GOT3 (cell line): Measurements from ENCODE around the gene MRPL1.

Source experiments
- DNase-seq: peaks from one replicate; lab custom pipeline; 2025; ENCODE audit warnings: mixed read lengths; lab: John Stamatoyannopoulos, UW

Gene MRPL1

DNA sequence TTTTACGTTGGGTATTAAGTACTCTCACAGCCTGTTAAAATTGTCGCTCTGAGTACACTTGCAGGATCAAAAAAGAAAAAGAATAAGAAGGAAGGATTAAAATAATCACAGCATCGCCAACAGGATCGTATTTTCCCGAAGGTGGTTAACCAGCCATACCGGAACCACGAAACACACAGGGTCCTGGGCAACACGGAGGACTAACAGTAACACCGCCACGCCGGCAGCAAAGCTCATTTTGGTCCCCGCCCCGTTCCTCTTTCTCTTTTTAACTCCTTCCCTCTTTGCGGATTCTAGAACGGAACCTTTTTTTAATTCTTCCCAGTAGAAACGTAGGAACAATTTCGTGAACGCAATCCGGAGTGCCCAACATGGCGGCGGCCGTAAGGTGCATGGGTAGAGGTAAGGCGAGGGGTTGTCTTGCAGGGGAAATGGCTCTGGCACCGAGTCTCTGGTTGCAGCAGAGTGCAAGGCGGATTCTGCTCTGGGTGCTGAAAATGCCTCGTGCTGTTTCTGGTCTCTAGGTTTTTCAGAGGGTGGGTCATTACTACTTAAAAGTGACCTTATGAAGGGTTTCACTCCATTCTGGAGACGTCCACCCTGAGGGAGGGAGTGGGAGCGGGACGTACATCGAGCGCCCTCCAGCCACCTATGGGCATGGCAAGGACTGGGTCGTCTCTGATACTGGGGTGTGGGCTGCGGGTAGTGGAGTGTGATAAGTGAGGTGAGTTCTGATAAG is at the start of gene MRPL1:
Gene MRPL1, plus strand, starts transcription at position 353 of the 739 bp plus-strand sequence. Its CDS starts 19 bp downstream, at position 372.
- peak; percentile 51 for DNase-seq

DNA sequence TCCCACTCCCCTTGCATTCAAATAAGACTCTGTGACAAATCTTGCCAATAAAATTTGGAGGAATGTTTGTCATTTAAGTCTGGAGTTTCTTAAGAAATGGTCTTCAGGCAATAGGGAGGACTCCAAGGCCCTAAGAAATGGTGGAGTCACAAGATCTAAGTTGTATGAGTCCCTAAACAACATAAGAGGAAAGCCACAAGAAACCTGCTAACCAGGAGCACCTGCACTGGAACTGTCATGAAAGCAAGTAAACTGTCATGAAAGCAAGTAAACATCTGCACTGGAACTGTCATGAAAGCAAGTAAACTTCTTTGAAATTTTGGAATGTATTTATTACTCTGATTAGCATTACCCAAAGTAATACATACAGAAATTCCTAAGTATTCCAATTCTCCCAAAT is 47.0 kb upstream of the MRPL1 start:
- no peak for DNase-seq

DNA sequence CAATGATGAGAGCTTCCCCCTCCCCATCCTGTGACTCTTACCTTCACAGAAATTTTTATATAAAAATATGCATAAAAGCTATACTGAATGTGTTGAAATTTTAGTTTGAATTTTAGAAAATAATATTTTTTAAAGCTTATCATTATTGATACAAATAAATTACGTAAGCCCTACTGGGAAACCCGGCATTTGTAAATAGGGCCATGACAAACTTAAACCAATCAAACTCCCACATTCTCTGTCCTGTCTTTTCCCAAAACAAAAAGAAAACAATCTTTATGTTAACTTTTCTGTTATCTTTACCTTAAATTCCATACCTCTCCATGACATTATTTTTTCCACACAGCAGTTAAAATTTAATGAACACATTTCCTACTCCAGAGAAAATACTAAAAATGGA is 46.1 kb upstream of the MRPL1 start:
- no peak for DNase-seq

DNA sequence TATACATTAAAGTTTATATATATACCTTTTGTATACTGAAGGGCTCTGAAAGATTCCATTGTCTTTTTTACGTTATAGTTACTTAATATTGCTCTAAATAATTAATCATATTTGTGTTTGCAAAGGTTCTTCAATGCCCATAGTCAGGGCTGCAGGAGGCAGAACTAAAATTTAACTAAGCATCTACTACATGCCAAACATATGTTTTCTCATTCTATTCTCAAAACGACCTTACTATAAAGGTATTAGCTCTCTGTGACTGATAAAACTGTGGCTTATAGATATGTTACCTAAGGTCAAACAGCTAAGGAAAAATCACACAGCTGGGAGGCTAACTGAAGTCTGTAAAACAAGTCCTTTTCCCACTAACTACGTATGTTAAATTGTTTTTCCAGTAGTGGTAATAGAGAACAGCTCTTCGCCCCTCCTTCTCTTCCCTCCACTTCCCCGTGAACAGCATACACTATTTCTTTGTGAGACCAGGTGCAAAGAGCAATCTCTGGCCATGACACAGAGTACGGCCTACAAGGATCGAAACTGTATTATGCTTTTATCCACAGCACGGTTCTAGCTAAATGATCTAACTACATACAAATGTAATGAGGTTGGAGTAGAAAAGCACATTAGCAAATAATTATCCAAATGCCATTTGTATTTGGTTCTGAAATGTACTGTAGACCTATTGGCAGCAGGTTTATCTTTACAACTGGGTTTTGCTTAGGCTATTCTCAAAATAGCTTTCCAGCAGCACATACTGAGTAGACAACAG is 45.1 kb upstream of the MRPL1 start:
- no peak for DNase-seq

DNA sequence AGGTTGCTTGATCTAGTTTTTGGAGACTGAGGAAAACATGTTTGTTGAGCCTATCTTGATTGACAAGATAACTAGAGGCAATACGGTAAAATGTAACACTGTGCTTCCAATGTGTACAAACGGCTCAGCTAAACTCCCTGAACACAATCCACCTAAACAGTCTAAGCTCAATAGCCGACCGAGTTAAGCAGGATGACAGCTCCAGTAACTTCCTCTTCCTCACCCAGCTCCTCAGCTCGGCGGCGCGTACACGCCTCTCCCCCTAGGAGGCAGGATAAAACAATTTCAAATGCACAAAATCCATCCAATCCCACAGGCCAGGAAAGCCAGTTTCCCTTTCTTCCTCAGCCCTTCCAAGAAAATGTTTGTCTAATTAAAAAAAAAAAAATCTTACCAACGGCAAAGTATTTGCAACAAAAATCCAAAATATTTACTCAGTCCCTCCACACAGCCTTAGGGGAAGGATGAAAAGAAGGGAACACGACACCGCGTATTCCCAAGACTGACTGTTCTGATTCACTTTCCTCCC is 44.5 kb upstream of the MRPL1 start:
- no peak for DNase-seq

DNA sequence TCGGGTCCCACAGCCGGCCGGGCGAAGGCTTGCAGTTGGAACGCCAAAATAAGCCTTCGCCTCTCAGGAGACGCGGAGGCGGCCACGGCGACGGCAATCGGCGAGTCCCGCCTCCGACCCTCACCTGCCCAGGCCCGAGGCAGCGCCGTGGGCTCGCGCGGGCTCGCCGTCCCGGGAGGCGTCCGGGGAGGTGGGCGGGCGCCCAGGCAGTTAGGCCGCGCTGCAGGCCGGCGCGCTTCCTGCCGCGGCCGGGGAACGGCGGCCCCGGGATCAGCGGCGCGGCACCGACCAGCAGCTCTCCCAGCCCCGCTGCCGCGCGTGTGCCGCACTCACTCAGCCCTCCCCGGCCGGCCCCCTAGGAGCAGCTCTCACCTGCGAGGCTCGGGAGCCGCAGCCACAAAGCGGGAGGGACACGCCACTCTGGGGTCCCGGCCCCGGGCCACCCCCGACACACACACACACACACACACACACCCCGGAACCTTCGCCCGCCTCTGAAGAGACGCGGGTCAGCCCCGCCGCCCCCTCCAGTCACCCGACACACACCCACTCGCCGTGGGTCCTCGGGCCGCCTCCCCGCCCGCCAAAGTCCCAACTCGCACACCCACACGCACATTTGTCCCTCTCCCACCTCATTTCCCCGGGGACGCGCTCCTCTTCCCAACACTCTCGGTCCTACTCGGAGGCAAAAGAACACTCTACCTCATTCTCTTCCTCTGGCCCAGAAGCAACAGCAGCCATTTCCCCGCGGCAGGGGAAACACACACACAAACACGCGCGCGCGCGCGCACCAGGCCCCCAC is 43.8 kb upstream of the MRPL1 start, which contains the start of gene CNOT6L:
Gene CNOT6L, minus strand, starts transcription at position 767 of the 802 bp plus-strand sequence. Its CDS starts 60 bp downstream, at position 707.
- DNase-seq = peak; percentile 15

DNA sequence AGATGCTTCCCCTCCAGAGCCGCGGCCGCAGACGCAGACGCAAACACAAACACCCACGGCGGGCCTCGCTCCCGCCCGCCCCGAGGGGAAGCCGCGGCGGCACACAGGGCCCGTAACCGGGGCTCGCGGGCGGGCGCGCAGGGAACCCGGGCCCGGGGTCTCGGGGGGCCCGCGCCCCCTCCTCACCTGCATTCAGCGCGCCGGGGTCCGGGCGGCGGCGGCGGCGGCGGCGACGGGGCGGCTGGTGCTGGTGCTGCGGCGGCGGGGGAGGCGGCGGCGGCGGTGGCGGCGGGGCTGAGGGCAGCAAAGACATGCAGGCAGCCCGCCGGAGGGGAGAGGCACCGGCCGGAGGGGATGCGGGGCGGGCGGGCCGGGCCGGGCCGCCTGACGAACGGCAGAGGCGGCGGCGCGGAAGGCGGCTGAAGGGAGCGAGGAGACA is 43.2 kb upstream of the MRPL1 start:
- DNase-seq = no peak

DNA sequence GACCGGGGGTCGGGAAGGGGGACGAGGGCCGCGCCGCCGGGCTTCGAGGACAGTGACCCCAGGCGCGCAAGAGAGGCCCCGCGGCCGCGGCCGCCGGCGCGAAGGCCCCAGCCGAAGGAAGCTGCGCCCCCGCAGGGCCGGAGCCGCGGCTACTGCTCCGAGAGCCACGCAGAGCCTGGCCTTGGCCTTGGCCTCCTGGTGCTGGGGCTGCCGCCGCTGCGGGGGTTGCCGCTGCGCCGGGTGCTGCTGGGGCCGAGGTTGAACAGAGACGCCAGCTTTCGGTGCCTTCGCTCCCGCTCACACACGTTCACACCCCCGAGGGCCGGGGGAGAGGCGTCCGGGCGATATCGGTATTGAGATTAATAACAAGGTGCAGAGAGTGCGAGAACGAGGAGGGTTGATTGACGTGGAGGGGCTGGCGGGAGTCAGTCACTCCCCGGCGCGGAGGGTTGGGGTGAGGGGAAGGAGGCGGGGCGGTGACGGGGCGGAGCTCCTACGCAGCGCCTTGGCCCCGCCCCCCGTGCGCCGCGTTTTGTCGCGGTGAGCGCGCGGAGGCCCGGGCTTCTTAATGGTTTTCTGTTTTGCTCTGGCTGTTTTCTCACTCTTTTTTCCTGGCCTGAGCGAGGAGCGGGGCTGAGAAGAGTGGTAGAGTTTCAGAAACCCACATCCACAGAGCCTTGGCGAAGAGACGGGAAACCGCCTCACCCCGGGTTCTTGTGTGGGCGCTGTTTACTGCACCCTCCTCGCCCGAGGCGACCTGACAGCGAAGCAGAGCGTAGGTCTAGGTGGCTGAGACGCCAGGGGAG is 42.6 kb upstream of the MRPL1 start:
- peak; percentile 75 for DNase-seq

DNA sequence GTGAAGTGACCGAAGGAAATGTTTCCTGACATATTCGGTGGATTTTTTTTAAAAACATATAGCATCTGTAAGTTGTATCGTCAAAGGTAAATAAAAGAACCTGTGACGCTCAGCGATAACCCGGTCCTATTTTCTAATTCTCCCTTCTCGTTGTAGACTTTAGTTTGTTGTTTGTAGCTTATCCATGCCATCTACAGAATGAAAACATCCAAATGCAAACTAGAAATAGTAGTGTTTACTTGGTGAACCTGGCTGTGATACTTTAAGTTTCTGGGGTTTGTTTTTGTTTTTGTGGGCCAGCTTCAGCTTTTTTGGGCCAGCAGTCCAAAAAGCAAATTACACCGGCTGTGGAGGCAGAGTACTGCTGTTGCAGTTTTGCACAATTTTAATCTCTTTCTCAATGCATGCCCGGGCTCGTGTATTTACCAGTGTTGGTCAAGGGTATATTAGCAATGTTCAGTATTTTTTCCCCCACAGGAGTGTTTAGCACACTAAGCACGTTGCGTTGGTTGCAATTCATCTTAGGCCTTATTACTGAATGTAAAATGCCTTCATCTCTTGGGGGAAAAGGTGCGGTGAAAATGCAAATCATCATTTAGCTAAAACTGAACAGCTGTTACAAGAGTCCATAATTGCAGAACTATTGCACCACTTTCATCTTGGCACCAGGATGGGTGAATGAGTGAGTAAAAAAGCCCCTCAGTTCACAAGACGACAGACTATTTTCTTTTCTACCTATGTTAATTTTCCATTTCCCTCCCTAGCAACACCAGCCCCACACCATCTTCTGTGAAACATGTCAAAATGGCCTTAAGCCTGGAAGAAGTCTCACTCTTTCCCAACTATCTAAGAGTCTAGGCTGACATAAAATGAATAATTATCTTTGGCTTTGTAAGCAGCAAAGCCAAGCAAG is 41.7 kb upstream of the MRPL1 start:
- DNase-seq = no peak

DNA sequence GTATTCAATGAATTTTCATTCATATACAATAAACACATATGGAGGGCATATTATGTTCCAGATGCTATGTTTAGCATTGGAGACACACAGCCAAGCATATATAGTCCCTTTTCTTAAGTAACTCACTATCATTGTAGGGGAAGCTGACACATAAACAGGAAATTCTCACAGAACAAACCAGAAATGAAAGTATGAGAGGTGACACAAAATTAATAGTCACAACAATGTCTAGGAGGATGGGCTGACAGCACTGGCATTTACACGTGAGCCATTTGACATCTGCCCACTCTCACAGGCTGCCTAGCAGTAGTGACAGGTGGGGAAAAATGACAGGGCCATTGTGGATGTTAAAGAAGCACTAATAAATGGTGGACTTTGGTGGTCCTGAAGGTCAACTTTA is 40.9 kb upstream of the MRPL1 start:
- DNase-seq = no peak

DNA sequence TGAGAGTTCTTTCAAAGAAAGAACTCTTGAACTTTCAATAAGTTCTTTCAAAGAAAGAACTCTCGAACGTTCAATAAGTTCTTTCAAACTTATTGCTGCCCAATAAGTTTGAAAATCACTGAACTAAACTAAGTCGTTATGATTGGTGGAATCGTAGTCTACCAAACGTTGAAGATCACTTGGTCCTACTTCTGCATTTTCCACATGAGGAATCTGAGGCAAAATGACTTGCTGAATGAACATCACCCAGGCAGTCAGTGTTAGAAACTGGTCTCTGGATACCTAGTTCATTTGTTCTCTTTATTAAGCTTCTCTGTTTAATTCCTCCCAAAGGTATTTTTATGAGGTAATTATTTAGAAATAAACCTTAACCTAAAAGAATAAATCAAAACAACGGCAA is 36.4 kb upstream of the MRPL1 start:
- DNase-seq = no peak

DNA sequence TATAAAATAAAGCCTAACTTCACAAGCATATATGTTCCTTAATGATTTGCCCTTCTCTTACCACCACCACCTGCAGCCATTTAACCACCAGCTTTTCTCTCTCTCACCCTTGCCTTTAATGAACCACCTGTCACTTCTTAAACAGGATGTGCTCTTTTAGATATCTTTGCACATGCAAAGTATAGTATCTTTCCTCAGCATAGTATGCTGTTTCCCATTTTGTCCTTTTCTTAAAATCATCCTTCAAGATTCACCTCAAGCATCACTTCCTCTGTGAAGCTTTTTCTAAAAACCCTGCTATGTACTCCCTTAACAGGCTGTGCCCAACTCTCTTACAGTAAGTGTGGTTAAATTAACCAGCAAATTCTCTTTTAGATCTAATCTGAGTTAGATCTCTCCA is 35.3 kb upstream of the MRPL1 start:
- no peak for DNase-seq

DNA sequence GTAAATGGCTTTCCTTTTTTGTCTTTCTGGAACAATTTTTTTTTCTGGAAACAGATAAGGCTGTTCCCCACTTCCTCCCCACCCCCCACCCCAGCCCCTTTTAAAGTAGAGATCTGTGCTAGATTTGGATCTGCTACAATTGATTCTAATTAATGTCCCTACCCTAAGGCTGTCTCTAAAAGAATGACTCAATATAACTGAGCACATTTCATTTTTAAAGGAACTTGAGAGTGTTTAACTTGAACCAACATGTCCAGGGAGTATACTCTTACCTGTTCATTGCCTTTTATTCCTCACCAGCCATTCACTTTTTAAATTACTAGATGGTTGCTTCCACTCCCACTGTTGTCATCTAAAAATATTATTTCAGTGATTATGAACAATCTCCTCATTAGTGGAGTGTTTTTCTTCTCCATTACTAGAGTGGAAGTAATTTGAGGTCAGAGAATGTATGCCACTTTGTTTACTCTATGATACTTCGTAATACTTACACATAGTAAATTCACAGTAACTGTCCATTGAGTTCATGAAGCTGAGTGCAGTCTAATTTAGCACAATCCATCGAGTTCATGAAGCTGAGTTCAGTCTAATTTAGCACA is 29.4 kb upstream of the MRPL1 start:
- no peak for DNase-seq

DNA sequence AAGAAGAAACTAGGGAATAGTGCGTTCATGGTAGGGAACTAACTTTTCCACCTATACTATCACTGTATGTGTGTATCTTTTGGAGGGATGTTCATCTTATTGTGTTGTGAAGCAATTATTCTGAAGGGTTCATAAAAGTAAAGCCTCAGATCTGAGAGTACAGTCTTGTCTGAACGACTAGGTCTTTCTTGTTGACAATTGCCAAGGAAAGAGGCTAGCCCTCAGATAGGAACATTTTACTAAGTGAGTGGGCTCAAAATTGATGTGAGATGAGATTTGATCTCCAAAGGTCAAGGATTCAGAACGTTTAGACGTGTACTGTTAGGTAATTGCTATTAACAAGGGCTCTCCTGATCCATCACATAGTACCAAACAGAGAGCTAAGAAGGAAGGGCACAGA is 28.2 kb upstream of the MRPL1 start:
- DNase-seq = no peak

DNA sequence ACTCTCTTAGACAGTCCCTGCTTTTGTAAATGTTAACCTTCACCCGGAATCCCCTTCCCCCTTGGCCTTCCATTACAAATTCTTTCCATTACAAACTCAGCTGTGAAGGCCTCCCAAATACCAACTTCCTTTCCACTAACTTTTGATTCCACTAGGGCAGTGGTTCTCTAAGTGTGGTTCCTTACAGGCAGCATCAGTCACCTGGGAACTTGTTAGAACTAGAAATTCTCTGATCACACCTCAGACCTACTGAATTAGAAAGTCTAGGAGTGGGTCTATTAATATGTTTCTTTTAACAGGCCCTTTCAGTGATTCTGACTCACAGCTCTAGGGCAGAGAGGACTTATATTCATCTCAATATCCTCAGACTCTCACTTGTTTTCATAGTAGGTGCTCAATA is 19.0 kb upstream of the MRPL1 start:
- no peak for DNase-seq

DNA sequence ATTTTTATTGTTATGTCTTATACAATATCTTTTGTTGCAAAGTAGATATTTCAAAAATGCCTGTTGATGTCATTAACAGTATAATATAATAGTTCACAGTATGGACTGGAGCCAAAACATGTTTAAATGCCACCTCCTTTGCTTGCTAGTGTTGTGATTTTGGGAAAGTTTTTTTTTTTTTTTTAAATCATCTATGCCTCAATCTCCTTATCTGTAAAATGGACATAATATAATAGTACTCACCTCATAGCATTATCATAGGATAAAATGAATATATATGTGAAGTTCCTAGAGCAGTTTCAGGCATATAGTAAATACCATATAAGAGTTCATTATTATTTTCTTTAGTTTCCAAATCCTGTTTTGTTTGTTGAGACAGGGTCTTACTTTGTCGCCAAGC is 18.3 kb upstream of the MRPL1 start:
- DNase-seq = no peak

DNA sequence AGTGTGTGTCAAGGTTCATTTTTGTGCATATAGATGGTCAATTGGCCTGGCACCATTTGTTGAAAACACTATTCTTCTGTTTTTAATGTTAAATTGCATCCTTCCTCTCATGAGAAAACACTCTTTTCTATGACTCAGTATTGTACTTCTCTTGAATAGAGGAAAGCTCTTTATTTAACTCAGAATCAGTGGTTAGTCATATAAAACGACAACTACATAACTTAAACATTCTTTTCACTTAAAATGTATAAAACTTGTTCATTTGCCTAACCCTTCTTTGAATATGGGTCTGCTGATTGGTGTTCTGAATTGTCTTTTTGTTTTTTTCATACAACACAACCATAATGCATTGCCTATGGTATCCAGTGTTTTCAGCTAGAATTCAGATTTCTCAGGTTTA is 17.2 kb upstream of the MRPL1 start:
- no peak for DNase-seq

DNA sequence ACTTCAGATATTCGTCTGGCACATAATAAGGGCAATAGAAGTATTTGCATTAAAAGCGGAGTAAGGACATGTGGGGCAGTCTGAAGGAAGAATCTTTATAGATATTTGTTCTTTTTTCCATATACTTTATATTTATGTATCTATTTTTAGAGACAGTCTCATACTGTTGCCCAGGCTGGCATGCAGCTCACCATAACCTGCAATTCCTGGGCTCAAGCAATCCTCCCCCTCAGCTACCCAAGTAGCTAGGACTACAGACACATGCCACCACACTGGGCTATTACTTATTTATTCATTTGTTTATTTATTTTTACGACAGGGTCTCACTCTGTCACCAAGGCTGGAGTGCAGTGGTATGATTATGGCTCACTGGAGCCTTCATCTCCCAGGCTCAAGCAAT is 16.7 kb upstream of the MRPL1 start:
- no peak for DNase-seq

DNA sequence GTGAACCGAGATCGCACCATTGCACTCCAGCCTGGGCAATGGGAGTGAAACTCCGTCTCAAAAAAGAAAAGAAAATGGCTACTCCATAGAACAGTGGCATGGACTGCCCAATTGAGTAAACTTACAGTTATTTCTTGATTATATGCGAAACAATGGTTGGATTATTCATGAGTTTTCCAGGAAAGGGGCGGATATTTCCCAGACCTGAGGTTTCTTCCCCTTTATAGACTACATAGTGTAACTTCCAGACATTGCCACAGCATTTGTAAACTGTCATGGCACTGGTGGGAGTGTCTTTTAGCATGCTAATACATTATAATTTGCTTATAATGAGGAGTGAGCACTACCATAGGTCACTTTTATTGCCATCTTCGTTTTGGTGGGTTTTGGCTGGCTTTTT is 14.1 kb upstream of the MRPL1 start:
- no peak for DNase-seq
